ENCODE results near the gene SPDL1.

SPDL1 gene

GRCh38 chr5:169583424-169584220 is at the start of gene SPDL1:
Gene SPDL1 (plus strand): TSS chr5:169583773. CDS start chr5:169588417, 4,644 bp downstream.
- DNase-seq, result peak; percentile 31

GRCh38 chr5:169534311-169534880 is 49.2 kb upstream of the SPDL1 start:
- no peak for DNase-seq

- DNase-seq, result no peak
Measured at GRCh38 chr5:169534939-169535338, 48.6 kb upstream of the SPDL1 start.

GRCh38 chr5:169538944-169539343 is 44.6 kb upstream of the SPDL1 start:
- DNase-seq, result no peak

- no peak for DNase-seq
Measured at GRCh38 chr5:169542811-169543210, 40.8 kb upstream of the SPDL1 start.

- no peak for DNase-seq
Measured at GRCh38 chr5:169544264-169544950, 39.2 kb upstream of the SPDL1 start.

GRCh38 chr5:169545762-169546161 is 37.8 kb upstream of the SPDL1 start:
- peak; percentile 11 for DNase-seq

GRCh38 chr5:169546346-169546745 is 37.2 kb upstream of the SPDL1 start:
- no peak for DNase-seq

GRCh38 chr5:169547508-169547907 is 36.1 kb upstream of the SPDL1 start:
- DNase-seq, result no peak

GRCh38 chr5:169548315-169548714 is 35.3 kb upstream of the SPDL1 start:
- no peak for DNase-seq

GRCh38 chr5:169549453-169550100 is 34.0 kb upstream of the SPDL1 start:
- DNase-seq, result no peak

GRCh38 chr5:169550227-169550626 is 33.3 kb upstream of the SPDL1 start:
- DNase-seq, result no peak

- DNase-seq, result no peak
Measured at GRCh38 chr5:169551146-169551545, 32.4 kb upstream of the SPDL1 start.

- no peak for DNase-seq
Measured at GRCh38 chr5:169551696-169552095, 31.9 kb upstream of the SPDL1 start.

GRCh38 chr5:169554251-169554650 is 29.3 kb upstream of the SPDL1 start:
- no peak for DNase-seq

GRCh38 chr5:169557838-169558237 is 25.7 kb upstream of the SPDL1 start:
- DNase-seq, result no peak

GRCh38 chr5:169561893-169562292 is 21.7 kb upstream of the SPDL1 start:
- no peak for DNase-seq

GRCh38 chr5:169563369-169563768 is 20.2 kb upstream of the SPDL1 start:
- no peak for DNase-seq

GRCh38 chr5:169566202-169566601 is 17.4 kb upstream of the SPDL1 start:
- no peak for DNase-seq

GRCh38 chr5:169567079-169567478 is 16.5 kb upstream of the SPDL1 start:
- no peak for DNase-seq

- DNase-seq, result no peak
Measured at GRCh38 chr5:169569513-169569912, 14.1 kb upstream of the SPDL1 start.

- DNase-seq, result no peak
Measured at GRCh38 chr5:169571355-169571754, 12.2 kb upstream of the SPDL1 start.

- DNase-seq, result no peak
Measured at GRCh38 chr5:169574134-169574646, 9.4 kb upstream of the SPDL1 start.

All from 8988T (cell line).